Activated naive CD8-positive, alpha-beta T cell (primary cell): ENCODE measurements around the gene SALL4.
"Not testable (repeated sequence)": the region's sequence is repeated elsewhere in the genome, so short reads cannot be mapped to it uniquely, and the experiment has no call there.

Experiments used
- H3K27ac Mint-ChIP-seq: one replicate; pipeline ENCODE4 v1.8.0; 2021; ENCODE audit warnings: mixed read lengths
- H3K27me3 Mint-ChIP-seq: one replicate; pipeline ENCODE4 v1.8.0; 2021; ENCODE audit warnings: mixed read lengths
- H3K36me3 Mint-ChIP-seq: one replicate; pipeline ENCODE4 v1.8.0; 2021; ENCODE audit warnings: mixed read lengths
- H3K4me1 Mint-ChIP-seq: one replicate; pipeline ENCODE4 v1.8.0; 2021; ENCODE audit warnings: low read depth, mixed read lengths
- H3K4me3 Mint-ChIP-seq: one replicate; pipeline ENCODE4 v1.8.0; 2021; ENCODE audit warnings: mild to moderate bottlenecking, mixed read lengths
- H3K9me3 Mint-ChIP-seq: one replicate; pipeline ENCODE4 v1.8.0; 2021; ENCODE audit warnings: low read depth, mixed read lengths

The SALL4 gene

DNA sequence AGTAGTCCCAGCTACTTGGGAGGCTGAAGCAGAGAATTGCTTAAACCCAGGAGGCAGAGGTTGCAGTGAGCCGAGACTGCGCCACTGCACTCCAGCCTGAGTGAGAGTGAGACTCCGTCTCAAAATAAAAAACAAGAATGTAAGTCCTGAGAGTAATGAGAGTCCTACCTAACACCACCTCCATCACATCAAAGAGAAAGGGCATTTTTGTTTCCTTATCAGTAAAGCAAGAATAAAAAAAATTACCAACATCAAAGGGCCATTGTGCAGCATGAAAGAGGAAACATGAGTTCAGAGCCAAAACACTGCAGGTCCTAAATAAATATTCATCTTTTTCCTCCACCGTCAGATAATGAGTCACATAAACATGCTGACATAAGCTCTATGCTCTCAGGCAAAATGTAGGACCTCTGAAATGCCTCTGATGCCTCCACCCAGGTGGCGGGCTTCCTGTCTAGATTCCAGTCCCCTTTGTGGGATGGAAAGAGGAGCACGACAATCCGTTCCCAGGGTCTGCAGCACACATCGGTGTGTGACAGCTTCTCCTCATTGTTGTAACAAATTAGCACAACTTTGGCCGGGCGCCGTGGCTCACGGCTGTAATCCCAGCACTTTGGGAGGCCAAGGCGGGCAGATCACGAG, 41.3 kb downstream of the SALL4 start:
- H3K36me3 Mint-ChIP-seq: no peaks in the 10 kb centered on the region
- H3K9me3 Mint-ChIP-seq: no peaks in the 10 kb centered on the region
- no peaks in the 10 kb centered on the region for H3K4me1 Mint-ChIP-seq
- H3K27ac Mint-ChIP-seq: no peak overlapping the region
- H3K27me3 Mint-ChIP-seq: peaks cover 2% of the 10 kb centered on the region
- no peak overlapping the region for H3K4me3 Mint-ChIP-seq

DNA sequence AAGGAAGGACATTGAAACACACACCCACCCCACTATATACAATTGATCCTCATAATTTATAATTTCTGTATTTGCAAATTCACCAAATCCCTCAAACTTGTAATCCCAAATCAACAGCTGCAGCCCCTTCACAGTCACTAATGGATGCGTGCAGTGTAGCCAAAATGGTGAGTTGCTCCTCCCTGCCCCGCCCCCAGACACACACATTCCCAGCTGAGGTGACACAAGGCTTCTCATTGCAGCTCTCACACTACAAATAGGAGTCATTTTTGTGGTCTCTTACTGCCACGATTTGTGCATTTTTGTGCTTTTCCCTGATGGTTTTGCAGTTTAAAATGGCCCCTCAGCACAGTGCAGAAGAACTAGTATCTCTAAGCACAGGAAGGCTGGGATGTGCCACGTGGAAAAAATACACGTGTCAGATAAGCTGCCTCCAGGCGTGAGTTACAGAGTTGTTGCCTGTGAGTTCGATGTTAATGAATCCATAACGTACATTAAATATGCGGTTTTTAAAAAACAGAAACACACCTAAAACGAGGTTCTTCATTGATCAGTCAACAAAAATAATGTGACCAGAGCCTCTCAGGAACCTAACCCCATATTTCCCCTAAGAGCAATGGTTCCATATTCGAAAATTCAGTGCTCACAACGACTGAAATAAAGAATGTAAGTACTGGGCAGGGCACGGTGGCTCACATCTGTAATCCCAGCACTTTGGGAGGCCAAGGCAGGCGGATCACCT, 42.4 kb downstream of the SALL4 start:
- Mint-ChIP-seq H3K4me3 (no peak overlapping the region), H3K27ac (no peak overlapping the region), H3K4me1 (no peaks in the 10 kb centered on the region), H3K27me3 (peaks cover 2% of the 10 kb centered on the region), H3K36me3 (no peaks in the 10 kb centered on the region), H3K9me3 (no peaks in the 10 kb centered on the region)

DNA sequence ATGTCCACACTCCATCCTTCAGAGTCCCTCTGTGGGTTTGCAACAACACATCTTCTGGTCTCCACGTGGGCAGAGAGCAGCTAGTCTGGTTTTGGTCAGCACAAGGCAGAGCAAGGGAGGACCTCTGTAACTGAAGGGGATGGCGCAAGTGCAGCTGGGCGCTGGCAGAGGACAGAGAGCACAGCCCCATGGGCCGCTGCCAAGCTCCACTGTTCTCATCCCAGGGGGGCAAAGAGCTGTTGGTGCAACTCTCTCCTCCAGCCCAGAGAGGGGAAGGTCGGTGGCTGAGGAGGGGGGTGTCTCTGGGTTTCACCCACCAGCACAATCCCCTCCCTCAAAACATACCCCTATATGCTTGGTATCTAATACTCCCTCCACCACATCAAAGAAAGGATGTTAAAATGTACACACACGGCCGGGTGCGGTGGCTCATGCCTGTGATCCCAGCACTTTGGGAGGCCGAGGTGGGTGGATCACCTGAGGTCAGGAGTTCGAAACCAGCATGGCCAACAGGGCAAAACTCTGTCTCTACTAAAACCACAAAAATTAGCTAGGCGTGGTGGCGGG, 43.3 kb downstream of the SALL4 start:
- no peaks in the 10 kb centered on the region for H3K36me3 Mint-ChIP-seq

DNA sequence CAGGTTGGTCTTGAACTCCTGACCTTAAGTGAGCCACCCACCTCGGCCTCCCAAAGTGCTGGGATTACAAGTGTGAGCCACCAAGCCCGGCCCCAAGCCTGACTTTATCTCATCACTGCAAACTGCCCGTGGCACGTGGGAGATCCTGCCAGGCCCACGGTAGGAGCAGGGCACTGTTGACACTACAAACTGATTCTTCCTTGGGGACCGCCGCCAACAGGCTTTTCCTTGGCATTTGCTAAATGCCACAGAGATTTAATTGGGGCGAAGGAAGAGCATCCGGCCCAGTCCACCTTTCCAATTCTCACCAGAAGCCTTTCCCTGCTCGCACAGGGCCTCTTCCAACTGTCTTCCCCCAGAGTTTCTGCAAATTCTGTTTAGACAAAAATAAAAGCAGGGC, 45.1 kb downstream of the SALL4 start:
- Mint-ChIP-seq H3K27me3 (no peaks in the 10 kb centered on the region), H3K36me3 (no peaks in the 10 kb centered on the region), H3K9me3 (no peaks in the 10 kb centered on the region), H3K27ac (no peak overlapping the region), H3K4me1 (no peaks in the 10 kb centered on the region), H3K4me3 (no peak overlapping the region)

More for the DNA sequence above, 43.3 kb downstream of the SALL4 start:
- peaks cover 2% of the 10 kb centered on the region for H3K27me3 Mint-ChIP-seq
- no peaks in the 10 kb centered on the region for H3K9me3 Mint-ChIP-seq
- no peak overlapping the region for H3K27ac Mint-ChIP-seq
- no peak overlapping the region for H3K4me3 Mint-ChIP-seq
- H3K4me1 Mint-ChIP-seq: no peaks in the 10 kb centered on the region

DNA sequence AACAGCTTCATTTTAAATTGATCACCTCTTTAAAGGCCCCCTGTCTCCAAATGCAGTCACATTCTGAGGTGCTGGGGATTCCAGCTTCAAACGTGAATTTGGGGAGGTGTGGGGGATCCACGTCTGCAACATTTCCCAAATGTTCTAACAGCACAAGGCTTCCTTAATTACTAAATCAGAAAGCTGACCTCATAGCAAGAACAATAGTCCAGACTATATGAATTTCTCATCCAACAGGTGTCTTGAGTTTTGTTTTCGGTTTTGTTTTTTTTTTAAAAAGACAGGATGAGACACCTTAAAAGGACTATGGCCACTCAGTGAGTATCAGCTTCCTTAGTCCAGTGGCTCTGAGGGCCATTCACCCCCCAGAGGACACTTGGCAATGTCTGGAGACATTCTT, 45.7 kb downstream of the SALL4 start:
- Mint-ChIP-seq H3K27me3 (no peaks in the 10 kb centered on the region), H3K27ac (no peak overlapping the region), H3K9me3 (no peaks in the 10 kb centered on the region), H3K36me3 (no peaks in the 10 kb centered on the region), H3K4me1 (no peaks in the 10 kb centered on the region), H3K4me3 (no peak overlapping the region)

DNA sequence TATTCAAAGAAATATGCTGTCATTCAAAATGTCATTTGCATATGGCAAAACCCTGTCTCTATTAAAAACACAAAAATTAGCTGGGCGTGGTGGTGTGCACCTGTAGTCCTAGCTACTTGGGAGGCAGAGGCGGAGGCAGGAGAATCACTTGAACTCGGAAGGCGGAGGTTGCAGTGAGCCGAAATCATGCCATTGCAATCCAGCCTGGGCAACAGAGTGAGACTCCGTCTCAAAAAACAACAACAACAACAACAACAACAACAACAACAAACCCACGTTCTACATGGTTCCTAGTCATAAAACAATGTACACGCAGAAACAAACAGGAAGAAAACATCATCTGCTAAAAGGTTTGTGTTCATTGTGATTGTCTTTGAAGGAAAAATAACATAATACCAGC, 49.1 kb downstream of the SALL4 start:
- not testable (repeated sequence) for H3K27me3 Mint-ChIP-seq, H3K4me3 Mint-ChIP-seq, H3K27ac Mint-ChIP-seq, H3K36me3 Mint-ChIP-seq, H3K4me1 Mint-ChIP-seq, H3K9me3 Mint-ChIP-seq

DNA sequence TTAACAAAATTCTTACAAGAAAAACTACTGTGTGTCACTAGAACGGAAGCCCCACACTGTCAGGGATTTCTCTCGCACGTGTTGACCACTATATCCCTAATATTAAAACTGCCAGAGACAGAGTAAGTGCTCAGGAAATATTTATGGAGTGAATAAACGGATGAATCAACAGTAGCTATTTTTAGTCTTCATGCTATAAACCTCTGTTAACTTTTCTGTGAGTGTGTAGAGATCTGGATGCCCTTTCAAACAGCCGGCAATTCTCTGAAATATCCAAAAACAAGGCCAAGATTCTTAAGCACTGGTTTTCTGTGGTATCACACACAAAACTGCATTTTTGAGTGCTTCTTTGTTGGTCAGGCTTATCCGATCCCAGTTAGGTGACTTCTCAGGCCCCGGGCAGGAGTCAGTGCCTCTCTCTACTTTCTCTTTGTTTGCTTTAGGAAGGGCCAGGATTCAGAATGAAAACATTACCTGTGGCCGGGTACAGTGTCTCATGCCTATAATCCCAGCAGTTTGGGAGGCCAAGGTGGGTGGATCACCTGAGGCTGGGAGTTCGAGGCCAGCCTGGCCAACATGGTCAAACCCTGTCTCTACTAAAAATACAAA, 49.9 kb downstream of the SALL4 start:
- Mint-ChIP-seq H3K4me1 (no peaks in the 10 kb centered on the region), H3K27ac (no peak overlapping the region), H3K9me3 (no peaks in the 10 kb centered on the region), H3K27me3 (no peaks in the 10 kb centered on the region), H3K36me3 (no peaks in the 10 kb centered on the region), H3K4me3 (no peak overlapping the region)

DNA sequence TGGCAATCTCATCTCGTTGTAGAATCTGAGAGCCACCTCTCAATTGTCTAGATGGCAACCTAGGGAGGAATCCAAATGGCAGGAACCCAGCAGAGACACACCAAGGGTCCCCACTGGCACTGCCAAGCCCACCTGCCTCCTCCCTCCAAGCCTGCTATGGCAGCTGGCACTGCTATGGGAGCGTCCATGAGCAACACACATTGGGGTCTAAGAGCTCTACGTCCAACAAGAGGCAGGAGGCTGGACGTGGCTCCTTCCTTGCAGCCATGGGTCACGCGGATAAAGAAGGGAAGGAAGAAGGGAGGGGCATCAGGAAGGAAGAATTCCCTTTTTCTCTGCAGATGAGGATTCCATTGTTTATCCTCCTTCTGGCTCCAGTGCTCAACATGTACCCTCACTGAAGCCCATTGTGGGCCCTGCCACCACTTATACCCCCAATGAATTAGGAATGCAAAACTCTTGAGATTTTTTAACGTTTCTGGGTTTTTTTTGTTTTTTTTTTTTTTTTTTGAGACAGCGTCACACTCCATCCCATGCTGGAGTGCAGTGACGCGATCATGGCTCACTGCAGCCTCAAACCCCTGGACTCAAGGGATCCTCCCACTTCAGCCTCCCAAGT, 51.4 kb downstream of the SALL4 start:
- H3K27ac Mint-ChIP-seq: no peak overlapping the region
- H3K4me3 Mint-ChIP-seq: no peak overlapping the region
- no peaks in the 10 kb centered on the region for H3K27me3 Mint-ChIP-seq
- no peaks in the 10 kb centered on the region for H3K4me1 Mint-ChIP-seq
- no peaks in the 10 kb centered on the region for H3K9me3 Mint-ChIP-seq
- no peaks in the 10 kb centered on the region for H3K36me3 Mint-ChIP-seq

DNA sequence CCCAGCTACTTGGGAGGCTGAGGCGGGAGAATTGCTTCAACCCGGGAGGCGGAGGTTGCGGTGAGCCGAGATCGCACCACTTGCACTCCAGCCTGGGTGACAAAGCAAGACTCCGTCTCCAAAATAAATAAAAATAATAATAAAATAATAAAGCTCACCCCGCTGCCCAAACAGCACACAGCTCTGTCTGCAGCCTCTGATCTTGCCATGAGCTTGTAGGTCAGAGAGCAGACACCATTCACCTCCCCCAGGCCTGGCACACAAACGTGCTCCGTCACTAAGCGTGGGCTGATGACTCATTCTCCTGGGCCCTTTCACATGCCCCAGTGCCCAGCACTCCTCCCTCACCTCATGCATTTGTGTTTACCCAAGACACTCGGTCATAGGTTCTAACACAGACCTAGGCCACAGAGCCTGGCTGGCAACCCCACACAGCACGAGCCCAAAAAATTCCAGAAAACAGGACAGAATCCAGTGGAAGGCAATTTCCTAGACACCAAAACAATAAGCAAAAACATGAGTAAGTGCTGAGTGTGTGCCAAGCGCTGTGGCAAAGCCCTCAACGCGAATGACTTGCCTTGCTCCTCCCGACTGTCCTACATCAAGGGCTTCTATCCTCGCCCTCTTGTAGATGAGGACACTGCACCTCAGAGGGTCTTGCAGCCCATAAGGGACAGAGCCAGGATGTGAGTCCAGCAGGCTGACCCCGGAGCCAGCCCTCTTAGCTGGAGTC, 52.1 kb downstream of the SALL4 start:
- Mint-ChIP-seq H3K27ac (no peak overlapping the region), H3K36me3 (no peaks in the 10 kb centered on the region), H3K9me3 (no peaks in the 10 kb centered on the region), H3K4me3 (no peak overlapping the region), H3K4me1 (no peaks in the 10 kb centered on the region), H3K27me3 (no peaks in the 10 kb centered on the region)

DNA sequence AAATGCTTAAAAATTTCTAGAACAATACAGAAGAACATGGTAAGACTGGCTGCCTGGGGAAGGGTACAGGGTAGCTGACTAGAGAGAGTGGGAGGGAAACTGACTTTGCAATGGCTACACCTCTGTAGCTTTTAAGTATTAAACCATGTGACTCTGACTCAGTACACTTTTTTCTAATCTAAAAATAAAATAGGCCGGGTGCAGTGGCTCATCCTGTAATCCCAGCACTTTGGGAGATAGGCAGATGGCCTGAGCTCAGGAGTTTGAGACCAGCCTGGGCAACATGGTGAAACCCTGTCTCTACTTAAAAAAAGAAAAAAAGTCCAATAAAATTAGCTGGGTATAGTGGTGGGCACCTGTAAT, 52.7 kb downstream of the SALL4 start:
- Mint-ChIP-seq H3K27ac (no peak overlapping the region), H3K4me1 (no peaks in the 10 kb centered on the region), H3K36me3 (no peaks in the 10 kb centered on the region), H3K27me3 (no peaks in the 10 kb centered on the region), H3K9me3 (no peaks in the 10 kb centered on the region), H3K4me3 (no peak overlapping the region)

DNA sequence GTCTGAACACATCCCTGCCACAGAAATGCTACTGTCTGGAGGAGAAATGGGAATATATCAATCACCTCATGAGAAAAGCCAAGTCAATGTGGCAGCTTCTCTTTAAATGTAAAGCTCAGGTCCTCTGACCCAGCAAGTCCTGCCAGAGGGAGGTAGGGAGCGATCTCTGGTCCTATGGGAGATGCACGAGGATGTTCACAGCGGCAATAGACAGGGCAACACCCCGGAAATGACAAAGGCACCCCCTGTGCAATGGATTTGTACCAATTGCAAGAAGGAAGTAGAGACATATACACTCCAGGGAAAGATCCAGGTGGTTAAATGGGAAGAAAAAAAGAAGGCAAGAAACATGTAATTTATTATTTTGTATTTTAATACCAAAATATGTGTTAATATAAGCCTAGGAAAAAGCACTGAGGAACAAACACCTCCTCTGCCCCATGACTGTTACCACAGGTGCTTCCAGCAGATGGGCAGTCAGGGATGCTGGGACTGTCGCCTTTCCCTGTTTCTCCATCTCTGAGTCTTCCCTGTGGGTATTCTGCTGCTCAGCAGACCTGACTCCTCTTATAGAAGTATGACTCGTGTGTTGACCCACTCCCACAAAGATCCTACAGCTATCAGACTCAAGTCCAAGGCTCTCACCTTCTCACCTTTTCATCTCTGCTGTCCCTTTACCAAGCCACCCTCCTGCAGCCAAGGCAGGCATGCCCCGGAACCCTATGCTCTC, 55.0 kb downstream of the SALL4 start:
- H3K36me3 Mint-ChIP-seq: no peaks in the 10 kb centered on the region
- no peaks in the 10 kb centered on the region for H3K27me3 Mint-ChIP-seq
- no peaks in the 10 kb centered on the region for H3K9me3 Mint-ChIP-seq
- H3K4me3 Mint-ChIP-seq: no peak overlapping the region
- H3K27ac Mint-ChIP-seq: no peak overlapping the region
- no peaks in the 10 kb centered on the region for H3K4me1 Mint-ChIP-seq

DNA sequence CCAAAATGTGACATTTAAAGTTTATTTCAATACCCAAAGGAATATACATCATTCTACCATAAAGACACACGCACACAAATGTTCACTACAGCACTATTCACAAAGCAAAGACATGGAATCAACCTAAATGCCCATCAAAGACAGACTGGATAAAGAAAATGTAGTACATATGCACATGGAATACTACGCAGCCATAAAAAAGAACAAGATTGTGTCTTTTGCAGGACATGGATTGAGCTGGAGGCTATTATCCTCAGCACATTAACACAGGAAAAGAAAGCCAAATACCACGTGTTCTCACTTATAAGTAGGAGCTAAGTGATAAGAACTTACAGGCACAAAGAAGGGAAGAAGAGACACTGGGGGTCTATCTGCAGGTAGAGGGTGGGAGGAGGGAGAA, 56.5 kb downstream of the SALL4 start:
- Mint-ChIP-seq H3K27me3 (no peaks in the 10 kb centered on the region), H3K27ac (no peak overlapping the region), H3K36me3 (no peaks in the 10 kb centered on the region), H3K9me3 (no peaks in the 10 kb centered on the region), H3K4me1 (no peaks in the 10 kb centered on the region), H3K4me3 (no peak overlapping the region)

DNA sequence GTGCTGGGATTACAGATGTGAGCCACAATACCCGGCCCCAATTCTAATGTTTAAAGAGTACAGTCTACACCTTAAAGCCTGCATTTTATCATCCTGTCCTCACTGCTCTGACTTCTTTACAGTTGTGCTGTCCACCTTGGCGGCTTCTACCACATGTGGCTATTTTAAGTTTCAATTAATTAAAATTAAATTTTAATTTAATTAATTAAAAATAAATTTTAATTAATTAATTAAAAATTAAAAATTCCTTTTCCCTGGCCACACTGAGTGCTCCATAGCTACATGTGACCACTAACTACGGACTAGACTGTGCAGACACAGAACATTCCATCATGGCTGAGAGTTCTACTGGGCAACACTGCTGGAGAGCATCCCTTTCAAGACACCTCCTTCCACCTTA, 61.5 kb downstream of the SALL4 start:
- Mint-ChIP-seq H3K27me3 (no peaks in the 10 kb centered on the region), H3K27ac (no peak overlapping the region), H3K4me3 (no peak overlapping the region), H3K9me3 (no peaks in the 10 kb centered on the region), H3K4me1 (no peaks in the 10 kb centered on the region), H3K36me3 (no peaks in the 10 kb centered on the region)

DNA sequence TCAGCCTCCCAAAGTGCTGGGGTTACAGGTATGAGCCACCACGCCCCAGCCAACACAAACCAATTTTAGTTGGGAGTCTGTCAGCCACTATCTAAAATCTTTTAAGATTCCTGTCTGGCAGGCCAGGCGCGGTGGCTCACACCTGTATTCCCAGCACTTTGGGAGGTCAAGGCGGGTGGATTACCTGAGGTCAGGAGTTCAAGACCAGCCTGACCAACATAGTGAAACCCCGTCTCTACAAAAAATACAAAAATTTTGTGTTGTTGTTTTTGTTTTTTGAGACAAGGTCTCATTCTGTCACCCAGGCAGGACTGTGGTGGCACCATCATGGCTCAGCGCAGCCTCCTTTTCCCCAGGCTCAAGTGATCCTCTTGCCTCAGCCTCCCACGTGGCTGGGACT, 62.0 kb downstream of the SALL4 start:
- not testable (repeated sequence) for H3K4me1 Mint-ChIP-seq, H3K36me3 Mint-ChIP-seq, H3K27ac Mint-ChIP-seq, H3K27me3 Mint-ChIP-seq, H3K4me3 Mint-ChIP-seq, H3K9me3 Mint-ChIP-seq
